NCI-H82 treated with DMSO at 0.1 percent for 48 hours (cell line): ENCODE results near the gene C2CD3.
"Not testable (repeated sequence)": the region's sequence is repeated elsewhere in the genome, so short reads cannot be mapped to it uniquely, and the experiment has no call there.

Source experiments
- DNase-seq: peaks from one replicate; lab custom pipeline; 2025; ENCODE audit not compliant: unreplicated experiment; lab: John Stamatoyannopoulos, UW

The C2CD3 gene

DNA sequence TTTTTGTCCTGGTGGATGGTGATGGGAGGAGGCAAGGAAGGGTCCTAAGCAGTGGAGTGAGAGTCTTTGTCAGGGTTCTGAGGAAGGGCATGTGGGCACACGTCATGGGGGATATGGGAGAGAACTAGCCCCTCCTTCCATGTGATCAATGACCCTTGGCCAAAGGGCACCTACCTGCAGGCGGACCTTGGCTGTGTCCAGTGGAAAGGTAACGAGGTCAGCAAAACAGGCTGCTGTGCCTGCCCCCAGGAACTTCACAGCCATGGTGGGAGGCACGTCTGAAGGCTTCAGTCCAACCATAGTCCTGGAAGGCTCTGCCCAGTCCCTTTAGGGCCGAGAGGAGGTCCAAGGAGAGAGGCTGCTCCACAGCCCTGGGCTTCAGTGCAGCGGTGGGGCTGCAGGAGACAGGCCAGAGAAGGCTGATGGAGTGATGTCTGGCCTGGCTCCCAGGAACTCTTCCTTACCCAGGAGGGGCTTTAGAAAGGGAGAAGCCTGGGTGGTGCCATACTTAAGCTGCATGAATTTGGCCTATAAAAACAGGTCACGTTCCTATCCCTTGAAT, 164.0 kb downstream of the C2CD3 start:
- no peak for DNase-seq

DNA sequence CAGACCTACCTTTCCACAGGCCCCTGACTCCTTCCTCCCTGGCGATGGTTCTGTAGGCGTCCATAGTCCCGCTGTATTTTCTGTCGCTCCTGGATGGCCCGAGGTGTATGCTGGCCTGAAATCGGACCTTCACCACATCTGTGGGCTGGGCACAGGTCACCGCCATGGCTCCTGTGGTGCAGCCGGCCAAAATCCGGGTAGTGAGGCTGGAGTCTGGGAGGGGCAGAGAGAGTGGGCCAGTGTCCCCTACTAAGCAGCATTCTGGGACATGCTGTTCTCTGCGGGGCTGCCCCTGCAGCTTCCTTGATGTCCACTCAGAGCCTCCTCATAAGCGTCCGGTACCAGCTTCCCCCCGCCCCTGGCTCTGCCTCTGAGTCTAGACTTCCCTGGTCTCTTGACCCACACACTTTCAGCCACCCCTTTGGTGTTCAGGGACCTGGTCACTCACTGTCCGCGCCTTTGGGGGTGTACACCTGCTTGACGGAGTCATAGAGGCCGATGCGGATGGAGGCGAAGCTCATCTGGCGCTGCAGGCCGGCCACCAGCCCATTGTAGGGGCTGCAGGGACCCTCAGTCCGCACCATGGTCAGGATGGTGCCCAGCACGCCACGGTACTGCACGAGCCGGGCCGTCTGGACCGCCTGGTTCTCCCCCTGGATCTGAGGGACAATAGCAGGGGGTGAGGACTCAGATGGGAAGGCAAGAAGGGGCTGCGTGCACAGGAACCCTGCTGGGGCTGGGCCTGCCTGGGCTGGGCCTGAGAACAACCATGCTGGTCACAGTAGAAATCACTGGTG, 164.9 kb downstream of the C2CD3 start:
- DNase-seq = no peak

DNA sequence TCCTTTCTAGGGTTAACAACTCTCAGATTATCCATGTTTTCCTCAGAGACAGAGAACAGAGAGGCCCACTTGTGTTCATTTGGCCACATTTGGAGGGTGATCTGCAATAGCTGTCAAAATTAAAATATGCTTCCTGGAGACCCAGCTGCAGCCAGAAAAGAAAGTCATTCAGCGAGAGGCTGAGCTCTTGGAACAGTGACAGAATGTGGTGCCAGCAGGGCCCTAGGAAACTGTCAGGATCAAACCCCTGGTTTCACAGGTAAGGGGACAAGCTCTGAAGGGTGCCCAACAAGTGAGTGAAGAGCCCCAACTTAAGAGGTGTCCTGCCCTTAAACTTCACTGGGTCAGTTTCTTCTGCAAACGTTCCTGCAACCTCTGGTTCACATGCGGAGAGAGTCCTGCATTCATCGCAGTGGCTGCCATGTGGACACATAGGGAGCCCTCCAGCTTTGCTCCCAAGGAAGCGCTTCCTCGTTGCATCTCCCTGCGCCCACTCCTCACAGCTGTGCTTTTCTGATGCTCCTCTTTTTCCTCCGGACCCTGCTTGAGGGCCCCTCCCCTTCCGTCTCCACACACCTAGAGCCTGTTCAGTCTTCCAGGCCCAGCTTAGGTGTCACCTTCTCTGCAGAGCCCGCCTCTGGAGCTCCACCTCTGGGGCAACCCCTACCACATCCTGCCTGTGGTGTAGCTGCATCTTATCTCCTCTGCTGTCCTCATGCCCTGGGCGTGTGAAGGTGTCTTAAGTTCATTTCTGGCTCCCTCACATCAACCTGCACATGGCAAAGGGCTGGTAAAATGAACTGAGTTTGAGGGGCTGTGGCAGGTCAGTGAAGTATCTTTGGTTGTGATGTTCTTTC, 165.8 kb downstream of the C2CD3 start:
- no peak for DNase-seq

DNA sequence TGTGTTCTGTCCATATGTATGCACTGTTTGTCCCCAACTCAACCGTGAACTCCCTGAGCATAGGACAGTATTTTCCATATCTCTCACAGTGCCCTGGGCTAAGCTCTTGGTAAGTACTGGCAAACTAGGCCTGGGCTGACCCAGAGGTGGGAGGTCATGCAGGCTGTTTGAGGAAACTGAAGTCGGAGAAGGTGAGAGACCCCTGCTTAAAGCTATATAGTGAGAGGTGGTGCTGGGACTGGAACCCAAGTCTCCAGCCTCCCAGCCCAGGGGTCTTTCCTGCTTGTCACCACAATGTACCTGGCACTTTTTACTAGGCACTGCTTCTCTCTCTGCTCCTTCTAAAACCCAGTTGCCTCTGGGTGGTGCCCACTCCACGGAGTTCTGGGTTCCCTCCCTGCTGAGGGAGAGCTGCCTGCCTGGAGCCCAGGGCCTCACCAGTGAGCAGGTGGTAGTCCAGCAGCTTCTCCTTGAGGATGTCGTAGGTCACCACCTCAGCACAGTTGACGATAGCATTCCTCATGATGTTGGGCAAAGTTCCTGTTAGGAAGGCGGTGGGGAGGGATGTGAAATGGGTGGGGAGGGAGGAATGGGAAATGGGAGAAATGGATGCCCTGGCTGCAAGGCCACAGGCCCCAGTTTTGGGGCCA, 166.6 kb downstream of the C2CD3 start:
- DNase-seq = no peak

DNA sequence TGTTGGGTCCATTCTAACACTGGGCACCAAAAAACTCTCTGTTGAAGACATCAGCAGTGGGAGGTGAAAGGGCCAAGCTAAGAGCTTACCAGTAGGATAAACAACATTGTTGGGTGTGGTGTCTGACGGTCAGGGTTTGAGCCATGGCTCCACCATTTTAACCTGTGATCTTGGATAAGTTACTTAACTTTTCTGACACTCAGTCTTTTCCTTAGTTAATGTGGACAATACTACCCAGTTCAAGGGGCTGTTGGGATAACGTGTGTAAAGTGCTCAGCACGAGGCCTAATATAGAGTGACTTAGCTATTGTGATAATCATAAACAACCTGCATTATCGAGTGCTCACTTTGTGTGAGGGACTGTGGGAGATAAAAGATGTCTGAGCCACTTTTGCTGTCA, 168.0 kb downstream of the C2CD3 start:
- DNase-seq = no peak

DNA sequence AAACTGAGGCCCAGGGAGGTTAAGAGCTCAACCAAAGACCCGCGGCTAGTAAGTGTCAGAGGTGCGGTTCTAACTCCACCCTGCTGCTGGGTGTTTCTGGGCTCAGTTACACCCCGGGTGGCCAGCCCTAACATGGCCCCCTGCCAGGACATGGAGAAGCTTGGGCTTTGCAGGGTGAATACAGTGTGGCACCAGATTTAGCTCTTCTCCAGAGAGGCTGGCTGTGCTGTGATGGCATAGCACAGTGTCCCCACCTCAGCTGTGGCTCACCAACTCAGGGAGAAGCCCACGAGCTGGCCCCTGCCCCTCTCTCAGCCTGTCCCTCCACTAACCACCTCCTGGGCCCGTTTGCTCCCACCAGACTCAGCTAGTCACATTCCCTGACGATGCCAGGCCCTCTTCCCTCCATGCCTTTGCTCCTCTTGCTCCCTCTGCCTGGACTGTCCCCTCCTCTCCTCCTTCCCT, 168.9 kb downstream of the C2CD3 start:
- no peak for DNase-seq

DNA sequence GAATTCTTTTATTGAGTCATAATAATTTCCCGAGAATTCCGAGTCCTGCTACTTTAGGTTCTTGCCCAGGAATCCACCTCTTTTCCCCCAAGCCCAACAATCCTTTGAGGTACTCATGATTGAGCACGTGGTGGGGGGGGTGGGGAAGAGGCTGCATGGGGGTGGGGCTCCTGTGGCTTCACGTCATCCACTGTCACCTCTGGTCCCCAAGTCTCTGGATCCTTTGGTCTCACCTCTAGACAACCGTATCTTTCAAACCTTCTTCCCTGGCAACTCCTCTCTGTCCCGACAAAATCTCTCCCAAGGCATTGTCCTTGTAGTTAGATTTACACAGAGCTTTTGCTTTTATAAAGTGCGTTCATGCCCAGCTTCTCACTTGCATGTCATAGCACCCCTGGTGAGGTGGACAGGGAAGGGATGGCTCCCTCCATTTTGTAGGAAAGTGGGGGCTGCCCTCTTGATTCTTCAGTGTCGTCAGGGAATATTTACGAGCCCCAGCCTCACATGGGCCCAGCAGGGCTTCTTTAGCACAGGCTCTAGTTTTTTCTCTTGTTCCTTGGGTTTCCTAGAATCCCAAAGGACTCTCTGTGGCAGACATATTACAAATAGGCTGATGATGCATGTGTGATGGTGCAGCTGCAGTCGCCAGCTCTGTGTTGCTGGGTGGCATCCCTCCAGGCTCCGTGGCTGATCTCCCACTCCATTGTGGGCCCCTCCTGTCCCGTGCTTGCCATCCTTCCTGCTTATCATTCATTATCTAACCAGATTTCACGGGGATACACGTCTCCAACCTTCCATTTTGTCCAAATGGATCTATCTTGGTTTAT, 170.3 kb downstream of the C2CD3 start:
- no peak for DNase-seq

DNA sequence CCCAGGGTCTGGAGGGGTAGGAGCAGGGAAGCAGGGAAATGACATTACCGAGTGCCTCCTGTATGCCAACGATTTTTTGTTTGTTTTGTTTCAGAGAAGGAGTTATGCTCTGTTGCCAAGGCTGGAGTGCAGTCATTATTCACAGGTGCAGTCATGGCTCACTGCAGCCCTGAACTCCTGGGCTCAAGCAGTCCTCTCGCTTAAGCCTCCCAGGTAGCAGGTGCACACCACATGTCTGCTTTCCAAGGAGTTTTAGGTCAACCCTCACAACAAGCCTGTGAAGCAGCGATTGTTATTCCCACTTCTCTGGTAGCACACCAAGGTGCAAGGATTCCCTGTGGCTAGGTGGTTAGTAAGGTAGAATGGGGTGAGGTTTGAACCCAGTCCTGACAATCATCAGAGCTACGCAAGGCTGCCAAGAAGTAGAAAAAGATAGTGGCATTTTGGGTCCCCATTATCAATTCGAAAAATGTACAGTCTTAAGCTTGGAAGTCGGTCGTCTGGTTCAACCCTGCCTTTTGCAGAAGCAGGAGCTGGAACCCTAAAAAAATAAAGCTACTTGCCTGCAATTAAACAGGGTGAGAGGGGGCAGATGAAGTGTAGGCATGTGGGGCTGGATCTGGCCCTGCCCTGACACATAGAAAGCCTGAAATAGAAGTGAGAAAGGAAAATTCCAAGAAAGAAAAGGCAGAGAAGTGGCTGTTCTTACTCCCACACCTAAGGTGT, 171.1 kb downstream of the C2CD3 start:
- no peak for DNase-seq

DNA sequence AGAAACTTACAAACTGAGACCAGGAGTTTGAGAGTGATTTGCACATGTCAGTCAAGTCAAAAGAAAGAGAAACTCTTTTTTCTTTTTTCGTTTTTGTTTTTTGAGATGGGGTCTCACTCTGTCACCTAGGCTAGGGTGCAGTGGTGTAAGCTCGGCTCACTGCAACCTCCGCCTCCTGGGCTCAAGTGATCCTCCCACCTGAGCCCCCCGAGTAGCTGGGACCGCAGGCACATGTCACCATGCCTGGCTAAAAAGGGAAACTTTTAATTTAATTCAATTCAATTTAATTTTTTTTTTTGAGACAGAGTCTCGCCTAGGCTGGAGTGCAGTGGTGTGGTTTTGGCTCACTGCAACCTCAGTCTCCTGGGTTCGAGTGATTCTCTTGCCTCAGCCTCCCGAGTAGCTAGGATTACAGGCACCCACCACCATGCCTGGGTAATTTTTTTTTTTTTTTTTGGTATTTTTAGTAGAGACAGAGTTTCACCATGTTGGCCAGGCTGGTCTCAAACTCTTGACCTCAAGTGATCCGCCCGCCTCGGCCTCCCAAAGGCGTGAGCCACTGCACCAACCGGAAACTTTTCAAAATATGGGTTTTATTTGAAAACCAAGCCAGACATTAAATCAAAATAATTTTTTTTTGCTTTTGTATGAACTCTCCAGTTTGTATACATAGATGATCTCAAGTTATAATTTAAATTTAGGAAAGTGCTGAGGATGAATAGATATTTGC, 171.8 kb downstream of the C2CD3 start:
- DNase-seq = no peak

DNA sequence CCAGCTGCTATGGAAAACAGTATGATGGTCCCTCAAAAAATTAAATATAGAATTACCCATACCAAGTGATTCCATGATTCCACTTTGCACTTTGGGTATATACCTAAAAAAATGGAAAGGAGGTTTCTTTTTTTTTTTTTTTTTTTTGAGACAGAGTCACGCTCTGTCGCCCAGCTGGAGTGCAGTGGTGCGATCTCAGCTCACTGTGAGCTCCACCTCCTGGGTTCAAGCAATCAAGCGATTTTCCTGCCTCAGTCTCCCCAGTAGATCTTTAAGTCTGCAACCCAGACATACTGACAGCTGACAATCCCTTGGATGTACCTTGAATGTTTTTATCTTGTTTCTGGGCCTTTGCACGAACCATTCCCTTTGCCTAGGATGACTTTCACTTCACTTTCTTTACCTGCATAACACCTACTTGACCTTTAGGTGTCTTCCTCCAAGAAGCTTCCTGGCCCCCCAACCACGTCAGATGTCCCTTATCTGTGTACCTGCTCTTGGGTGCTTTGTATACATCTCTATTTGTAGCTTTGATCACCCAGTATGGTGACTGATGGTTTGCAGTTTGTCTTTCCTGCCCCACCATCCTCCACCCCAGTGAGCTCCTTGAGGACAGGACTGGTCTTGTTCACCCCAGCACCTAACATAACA, 173.6 kb downstream of the C2CD3 start:
- DNase-seq = no peak

DNA sequence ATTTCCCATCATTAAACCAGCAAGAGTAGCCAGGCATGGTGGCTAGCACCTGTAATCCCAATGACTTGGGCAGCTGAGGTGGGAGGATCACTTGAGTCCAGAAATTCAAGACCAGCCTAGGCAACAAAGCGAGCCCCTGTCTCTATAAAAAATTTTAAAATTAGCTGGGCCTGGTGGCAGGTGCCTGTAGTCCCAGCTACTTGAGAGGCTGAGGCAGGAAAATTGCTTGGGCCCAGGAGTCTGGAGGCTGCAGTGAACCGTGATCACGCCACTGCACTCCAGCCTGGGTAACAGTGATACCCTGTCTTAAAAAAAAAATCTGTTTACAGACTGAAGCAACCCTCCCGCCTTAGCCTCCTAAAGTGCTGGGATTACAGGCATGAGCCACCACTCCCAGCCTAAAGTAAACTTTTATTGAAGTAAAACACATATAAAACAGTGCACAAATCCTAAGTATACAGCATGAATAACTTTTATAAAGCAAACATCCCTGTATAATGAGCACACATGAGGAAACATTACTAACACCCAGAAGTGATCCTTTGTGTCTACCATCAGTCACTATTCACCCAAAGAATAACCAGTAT, 174.5 kb downstream of the C2CD3 start:
- no peak for DNase-seq

DNA sequence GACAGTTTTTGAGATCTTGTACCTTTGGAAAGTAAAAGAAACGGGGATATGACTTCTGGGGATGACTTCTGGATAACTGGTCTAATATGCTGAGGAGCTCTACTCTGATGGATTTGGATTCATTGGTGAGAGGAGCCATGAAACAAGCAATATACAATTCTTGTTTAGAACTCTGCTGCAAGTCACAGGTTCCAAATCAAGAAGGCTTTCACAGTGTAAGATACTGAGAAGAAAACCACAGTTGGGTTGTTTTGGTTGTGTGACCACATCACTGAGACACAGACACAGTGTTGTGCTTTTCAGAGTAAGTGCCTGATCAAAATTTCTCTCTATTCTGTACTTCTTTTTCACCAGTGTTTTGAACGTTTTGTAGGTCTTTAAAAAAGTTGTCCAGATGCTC, 175.1 kb downstream of the C2CD3 start:
- DNase-seq = no peak

DNA sequence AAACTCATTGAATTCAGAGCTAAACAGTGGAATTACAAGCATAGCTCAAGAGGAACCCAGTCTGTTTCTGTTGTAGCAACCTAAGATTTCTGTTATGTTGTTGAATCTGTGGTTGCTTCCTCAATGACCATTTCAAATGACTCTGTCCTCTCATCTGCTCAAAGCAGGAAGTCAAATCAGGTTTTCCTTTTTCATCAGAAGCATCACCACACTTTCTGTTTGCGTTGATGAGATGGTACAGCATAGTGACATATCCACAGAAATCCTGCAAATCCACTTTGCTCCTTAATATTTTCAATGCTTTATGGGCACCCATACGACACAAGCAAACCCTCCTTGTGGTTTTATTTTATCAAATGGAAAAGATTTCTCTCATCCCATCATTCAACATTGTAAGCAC, 175.6 kb downstream of the C2CD3 start:
- no peak for DNase-seq

DNA sequence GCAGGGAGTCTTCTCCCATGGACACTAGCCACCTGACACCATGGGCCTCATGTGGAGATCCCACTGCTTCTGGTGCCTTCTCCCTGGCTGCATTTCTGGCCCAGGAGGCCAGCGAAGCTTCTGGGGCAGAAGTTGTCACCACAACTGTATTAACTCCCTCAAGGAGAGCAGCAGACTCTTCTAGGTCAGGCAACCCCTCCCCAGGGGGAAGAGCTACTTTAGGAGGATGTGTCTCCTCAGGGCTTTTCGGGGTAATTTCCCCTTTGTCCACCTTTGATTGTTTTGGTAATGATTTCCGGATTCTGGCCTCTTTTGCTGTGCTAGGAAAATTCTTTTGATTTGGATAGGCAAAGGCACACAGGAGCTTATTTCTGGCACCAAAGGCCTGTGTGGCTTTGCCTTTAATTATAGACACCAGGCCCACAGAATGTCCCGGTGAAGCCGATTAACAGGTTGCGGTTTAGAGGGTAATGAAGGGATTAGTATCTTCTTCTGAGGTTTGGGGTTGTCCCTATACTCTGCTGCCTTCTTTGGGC, 179.3 kb downstream of the C2CD3 start:
- no peak for DNase-seq

DNA sequence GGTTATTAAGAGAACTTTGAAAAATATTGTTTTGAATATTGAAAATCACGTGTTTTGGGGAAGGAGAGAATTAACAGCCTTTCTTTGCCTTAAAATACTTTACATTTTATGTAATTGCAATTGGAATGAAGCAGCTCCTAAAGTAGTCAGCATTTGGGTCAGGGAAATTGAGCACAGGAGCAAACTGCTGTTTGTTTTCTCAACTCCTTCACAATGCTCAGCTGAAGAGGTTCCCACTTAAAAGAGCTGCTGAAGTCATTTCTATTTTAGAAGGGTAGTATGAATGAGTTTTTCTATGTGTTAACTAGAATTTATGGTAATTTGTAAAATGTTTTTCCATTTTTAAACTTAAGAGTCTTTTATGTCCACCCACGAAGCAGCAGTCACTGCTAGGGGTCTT, 180.1 kb downstream of the C2CD3 start:
- DNase-seq = no peak

DNA sequence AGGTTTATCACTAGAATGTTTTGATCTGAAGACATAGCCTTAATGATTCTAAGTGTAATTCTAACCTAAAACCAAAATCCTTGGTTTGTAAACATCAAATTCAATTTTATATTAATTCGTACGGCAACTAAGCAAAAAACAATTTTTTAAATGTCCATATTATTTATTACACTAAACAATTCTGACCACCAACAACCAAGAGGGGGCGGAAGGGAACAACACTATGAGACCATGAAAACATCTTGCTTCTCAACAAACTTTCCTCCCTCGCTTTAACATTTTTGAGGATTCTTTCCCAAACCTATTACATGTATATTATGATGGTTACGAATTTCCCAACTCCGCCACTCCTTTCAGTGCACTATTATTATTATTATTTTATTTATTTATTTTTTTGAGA, 181.6 kb downstream of the C2CD3 start:
- no peak for DNase-seq

DNA sequence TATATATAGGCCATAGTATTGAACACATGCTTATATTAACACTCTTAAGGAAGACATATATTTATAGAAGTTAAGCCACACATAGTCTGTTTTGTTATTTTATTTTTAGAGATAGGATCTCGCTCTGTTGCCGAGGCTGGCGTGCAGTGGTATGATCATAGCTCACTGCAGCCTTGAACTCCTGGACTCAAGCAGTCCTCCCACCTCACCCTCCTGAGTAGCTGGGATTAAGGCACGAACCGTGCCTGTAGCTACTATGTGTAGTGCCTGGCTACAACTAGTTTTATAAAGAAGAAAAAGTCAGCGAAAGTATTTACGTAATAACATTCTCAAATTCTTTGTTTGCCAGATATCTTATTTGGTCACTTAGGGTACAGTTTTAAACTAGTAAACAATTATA, 182.6 kb downstream of the C2CD3 start:
- DNase-seq = no peak

DNA sequence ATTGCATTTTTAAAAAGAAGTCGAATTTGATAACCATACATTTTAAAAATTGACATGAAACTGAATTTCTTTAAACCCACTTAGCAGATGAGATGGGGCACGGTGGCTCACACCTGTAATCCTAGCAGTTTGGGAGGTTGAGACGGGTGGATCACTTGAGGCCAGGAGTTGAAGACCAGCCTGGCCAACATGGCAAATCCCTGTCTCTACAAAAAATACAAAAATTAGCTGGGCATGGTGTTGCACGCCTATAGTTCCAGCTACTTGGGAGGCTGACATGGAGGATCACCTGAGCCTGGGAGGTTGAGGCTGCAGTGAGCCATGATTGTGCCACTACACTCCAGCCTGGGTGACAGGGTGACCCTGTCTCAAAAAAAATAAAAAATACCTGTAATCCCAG, 185.1 kb downstream of the C2CD3 start:
- not testable (repeated sequence) for DNase-seq
